ENCODE measurements around the gene MYLK. TPM values are rescaled to one million over a fixed set of nuclear protein-coding genes. Genes with fewer than 3 reads are reported as not detected.

Gene MYLK
- total and polyA plus RNA-seq, 9 of the 15 experiments (the other 6 are each of a cell fraction or from before 2014, with no cell fraction given), result 0.11 to 0.53 (median 0.18) TPM; not detected in 2

DNA sequence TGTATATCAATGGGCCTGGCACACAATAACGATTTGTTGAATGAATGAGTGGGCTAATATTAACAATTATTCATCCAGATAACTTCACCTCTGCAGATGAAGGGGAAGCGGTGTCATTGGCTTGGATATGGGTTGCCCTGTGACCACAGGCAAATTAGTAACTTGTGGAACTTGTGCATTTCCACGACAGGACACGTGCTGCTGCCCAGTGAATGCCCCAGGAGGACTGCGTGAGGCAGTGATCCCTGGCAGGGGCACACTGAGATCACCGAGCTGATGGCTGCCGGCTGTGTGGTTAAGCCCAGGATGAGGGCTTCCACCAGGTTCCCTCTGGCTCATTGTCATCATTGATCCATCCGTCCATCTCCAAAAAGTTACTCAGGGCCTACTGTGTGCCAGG lies 215.2 kb downstream of the MYLK start:
- Histone ChIP-seq H4K20me1 (replicated peaks; ENCODE audit: control insufficient read depth, insufficient read depth, low read length) (no peaks in the 10 kb centered on the region), H3K9me1 (ENCODE audit: control insufficient read depth, insufficient read depth, low read length) (no peaks in the 10 kb centered on the region), H3K4me1 (replicated peaks in 1 of 2; ENCODE audit: control insufficient read depth in 2 of 2, insufficient read depth in 2 of 2, low read length in 2 of 2) (no peaks in the 10 kb centered on the region), H3K27me3 (ENCODE audit: control insufficient read depth in 2 of 2, insufficient read depth in 2 of 2, low read length in 2 of 2) (peaks cover 2 to 11% of the 10 kb centered on the region in 2 experiments; a peak in 2 of 5 replicates), H3K27ac (ENCODE audit: extremely low read depth, low read depth, low read length) (no peak overlapping the region), H3K9me3 (replicated peaks; ENCODE audit: control insufficient read depth, insufficient read depth, low read depth, low read length) (no peaks in the 10 kb centered on the region), H3K36me3 (ENCODE audit: control insufficient read depth, insufficient read depth, low read length) (no peaks in the 10 kb centered on the region), H3K79me2 (ENCODE audit: control insufficient read depth, insufficient read depth, low read length) (no peaks in the 10 kb centered on the region), H3K4me2 (ENCODE audit: insufficient read depth, low read length) (no peak overlapping the region), H3K9ac (ENCODE audit: insufficient read depth in 1 of 2, low read depth in 2 of 2, low read length in 2 of 2) (no peak overlapping the region), H2AFZ (ENCODE audit: low read depth, low read length) (no peak overlapping the region), H3K4me3 (no peak overlapping the region)
- POLR2A ChIA-PET, result interaction anchor here (0.6 kb wide), 1 partner anchor 50 kb away, joined by 3 read pairs; no protein-coding TSS in a partner anchor
- TF ChIP-seq ZSCAN32 (CRISPR knock-in tag; IDR thresholded peaks at IDR 0.05), result no peak
- CTCF ChIA-PET (ENCODE audit: low intra/inter-chr PET ratio), result no interaction called here
- 2% methylated on average over 8 of the region's 8 CpGs for WGBS (ENCODE audit: insufficient coverage, low coverage, missing lambda C conversion rate)
- in situ Hi-C loops (cut with MboI), result no loop called here
- no TSS peak for BruUV-seq (replicated peaks)
- ATAC-seq (no peak), DNase-seq (ENCODE audit: extremely low read depth in 1 of 4, low spot score in 3 of 4) (no peak), FAIRE-seq (no peak)
- intact Hi-C loops (cut with micrococcal nuclease), result no loop called here

- no peak overlapping the region for H3K4me2 ChIP-seq (ENCODE audit: insufficient read depth, low read length)
- intact Hi-C loops (cut with micrococcal nuclease) (no loop called here), in situ Hi-C loops (cut with MboI) (no loop called here)
- no peak overlapping the region for H2AFZ ChIP-seq (ENCODE audit: low read depth, low read length)
- no peaks in the 10 kb centered on the region for H3K9me1 ChIP-seq (ENCODE audit: control insufficient read depth, insufficient read depth, low read length)
- no peaks in the 10 kb centered on the region for H3K36me3 ChIP-seq (ENCODE audit: control insufficient read depth, insufficient read depth, low read length)
- H3K4me1 ChIP-seq (replicated peaks in 1 of 2; ENCODE audit: control insufficient read depth in 2 of 2, insufficient read depth in 2 of 2, low read length in 2 of 2), result no peaks in the 10 kb centered on the region
- no TSS peak for BruUV-seq (replicated peaks)
- no peak for DNase-seq (ENCODE audit: extremely low read depth in 1 of 4, low spot score in 3 of 4)
- POLR2A ChIA-PET, result no interaction called here
- ATAC-seq, result no peak
- WGBS (ENCODE audit: insufficient coverage, low coverage, missing lambda C conversion rate), result 0% methylated on average over 6 of the region's 6 CpGs
- no peak for FAIRE-seq
- H3K9ac ChIP-seq (ENCODE audit: insufficient read depth in 1 of 2, low read depth in 2 of 2, low read length in 2 of 2), result no peak overlapping the region
- no peak overlapping the region for H3K4me3 ChIP-seq
- H3K27ac ChIP-seq (ENCODE audit: extremely low read depth, low read depth, low read length), result no peak overlapping the region
- H4K20me1 ChIP-seq (replicated peaks; ENCODE audit: control insufficient read depth, insufficient read depth, low read length), result no peaks in the 10 kb centered on the region
- H3K9me3 ChIP-seq (replicated peaks; ENCODE audit: control insufficient read depth, insufficient read depth, low read depth, low read length), result no peaks in the 10 kb centered on the region
- CTCF ChIA-PET (ENCODE audit: low intra/inter-chr PET ratio), result no interaction called here
- H3K79me2 ChIP-seq (ENCODE audit: control insufficient read depth, insufficient read depth, low read length), result no peaks in the 10 kb centered on the region
- H3K27me3 ChIP-seq (ENCODE audit: control insufficient read depth in 2 of 2, insufficient read depth in 2 of 2, low read length in 2 of 2), result peaks cover 2 to 11% of the 10 kb centered on the region in 2 experiments; a peak in 2 of 5 replicates
- no peak for TF ChIP-seq CEBPG (CRISPR knock-in tag; IDR thresholded peaks at IDR 0.05)
- no peak for TF ChIP-seq CEBPG (tag; conservative IDR thresholded peaks at IDR 0.05 in 1 of 2, IDR thresholded peaks at IDR 0.05 in 1 of 2)
- no peak for TF ChIP-seq ZNF408 (CRISPR knock-in tag; IDR thresholded peaks at IDR 0.05; ENCODE audit: low read depth)
- TF ChIP-seq PTRF (tag; IDR thresholded peaks at IDR 0.05), result no peak
- TF ChIP-seq STAT5A (IDR thresholded peaks at IDR 0.05; ENCODE audit: borderline replicate concordance, low read length), result no peak
- TF ChIP-seq SPI1 (IDR thresholded peaks at IDR 0.05; ENCODE audit: borderline replicate concordance, low read depth, low read length), result no peak
- TF ChIP-seq ZNF324 (CRISPR knock-in tag; IDR thresholded peaks at IDR 0.05), result no peak
- no peak for TF ChIP-seq ZNF696 (CRISPR knock-in tag; conservative IDR thresholded peaks at IDR 0.05)
- TF ChIP-seq, protein P1, sequence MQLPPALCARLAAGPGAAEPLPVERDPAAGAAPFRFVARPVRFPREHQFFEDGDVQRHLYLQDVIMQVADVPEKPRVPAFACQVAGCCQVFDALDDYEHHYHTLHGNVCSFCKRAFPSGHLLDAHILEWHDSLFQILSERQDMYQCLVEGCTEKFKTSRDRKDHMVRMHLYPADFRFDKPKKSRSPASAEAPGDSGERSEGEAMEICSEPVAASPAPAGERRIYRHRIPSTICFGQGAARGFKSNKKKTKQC (CRISPR knock-in tag; IDR thresholded peaks at IDR 0.05), result no peak
- TF ChIP-seq, protein P2, sequence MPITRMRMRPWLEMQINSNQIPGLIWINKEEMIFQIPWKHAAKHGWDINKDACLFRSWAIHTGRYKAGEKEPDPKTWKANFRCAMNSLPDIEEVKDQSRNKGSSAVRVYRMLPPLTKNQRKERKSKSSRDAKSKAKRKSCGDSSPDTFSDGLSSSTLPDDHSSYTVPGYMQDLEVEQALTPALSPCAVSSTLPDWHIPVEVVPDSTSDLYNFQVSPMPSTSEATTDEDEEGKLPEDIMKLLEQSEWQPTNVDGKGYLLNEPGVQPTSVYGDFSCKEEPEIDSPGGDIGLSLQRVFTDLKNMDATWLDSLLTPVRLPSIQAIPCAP (CRISPR knock-in tag; IDR thresholded peaks at IDR 0.05; ENCODE audit: borderline replicate concordance), result no peak
- TF ChIP-seq TOE1 (IDR thresholded peaks at IDR 0.05; ENCODE audit: borderline replicate concordance), result no peak
- no peak for TF ChIP-seq TOE1 (CRISPR knock-in tag; IDR thresholded peaks at IDR 0.05; ENCODE audit: borderline replicate concordance, low read depth)
- TF ChIP-seq GATAD2B (IDR thresholded peaks at IDR 0.05; ENCODE audit: borderline replicate concordance), result no peak
These were observed 216.3 kb downstream of the MYLK start for GRCh38 chr3:123667784-123668183.

All from K562 (cell line).